GM12873 (cell line): ENCODE data around the gene S100PBP.

ENCODE experiments used
- TF ChIP-seq, protein P1 (sequence below): IDR thresholded peaks from 2 replicates; pipeline ENCODE4 v1.5.1; 2012; ENCODE audit warnings: low read depth, mild to moderate bottlenecking, moderate library complexity, low read length, control low read depth; ENCODE audit not compliant: insufficient read depth; ENCODE audit errors: missing control alignments

The S100PBP gene

DNA sequence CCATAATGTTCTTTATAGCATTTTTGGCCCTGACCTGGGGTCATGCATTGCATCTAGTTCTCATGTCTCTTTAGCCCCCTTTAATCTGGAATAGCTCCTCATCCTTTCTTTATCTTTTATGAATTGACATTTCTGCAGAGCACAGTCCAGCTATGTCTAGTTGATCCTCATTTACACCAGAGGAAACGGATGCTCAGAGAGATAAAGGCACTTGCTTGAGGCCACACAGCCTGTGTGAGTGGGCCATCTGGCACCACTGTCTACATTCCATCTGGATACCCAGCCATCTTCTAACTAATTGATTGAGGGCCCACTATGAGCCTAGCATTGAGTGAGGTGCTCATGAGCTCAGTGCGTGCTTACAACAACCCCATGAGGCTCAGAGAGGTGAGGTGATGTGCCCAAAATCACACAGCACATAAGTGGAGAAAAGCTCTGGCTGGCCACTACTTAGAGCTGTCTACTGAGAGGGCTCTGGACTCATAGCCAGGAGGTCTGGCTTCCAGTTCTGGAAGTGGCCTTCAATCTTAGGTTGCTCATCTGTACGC, 72.4 kb downstream of the S100PBP start:
- TF ChIP-seq, protein P1, sequence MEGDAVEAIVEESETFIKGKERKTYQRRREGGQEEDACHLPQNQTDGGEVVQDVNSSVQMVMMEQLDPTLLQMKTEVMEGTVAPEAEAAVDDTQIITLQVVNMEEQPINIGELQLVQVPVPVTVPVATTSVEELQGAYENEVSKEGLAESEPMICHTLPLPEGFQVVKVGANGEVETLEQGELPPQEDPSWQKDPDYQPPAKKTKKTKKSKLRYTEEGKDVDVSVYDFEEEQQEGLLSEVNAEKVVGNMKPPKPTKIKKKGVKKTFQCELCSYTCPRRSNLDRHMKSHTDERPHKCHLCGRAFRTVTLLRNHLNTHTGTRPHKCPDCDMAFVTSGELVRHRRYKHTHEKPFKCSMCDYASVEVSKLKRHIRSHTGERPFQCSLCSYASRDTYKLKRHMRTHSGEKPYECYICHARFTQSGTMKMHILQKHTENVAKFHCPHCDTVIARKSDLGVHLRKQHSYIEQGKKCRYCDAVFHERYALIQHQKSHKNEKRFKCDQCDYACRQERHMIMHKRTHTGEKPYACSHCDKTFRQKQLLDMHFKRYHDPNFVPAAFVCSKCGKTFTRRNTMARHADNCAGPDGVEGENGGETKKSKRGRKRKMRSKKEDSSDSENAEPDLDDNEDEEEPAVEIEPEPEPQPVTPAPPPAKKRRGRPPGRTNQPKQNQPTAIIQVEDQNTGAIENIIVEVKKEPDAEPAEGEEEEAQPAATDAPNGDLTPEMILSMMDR, result no peak

DNA sequence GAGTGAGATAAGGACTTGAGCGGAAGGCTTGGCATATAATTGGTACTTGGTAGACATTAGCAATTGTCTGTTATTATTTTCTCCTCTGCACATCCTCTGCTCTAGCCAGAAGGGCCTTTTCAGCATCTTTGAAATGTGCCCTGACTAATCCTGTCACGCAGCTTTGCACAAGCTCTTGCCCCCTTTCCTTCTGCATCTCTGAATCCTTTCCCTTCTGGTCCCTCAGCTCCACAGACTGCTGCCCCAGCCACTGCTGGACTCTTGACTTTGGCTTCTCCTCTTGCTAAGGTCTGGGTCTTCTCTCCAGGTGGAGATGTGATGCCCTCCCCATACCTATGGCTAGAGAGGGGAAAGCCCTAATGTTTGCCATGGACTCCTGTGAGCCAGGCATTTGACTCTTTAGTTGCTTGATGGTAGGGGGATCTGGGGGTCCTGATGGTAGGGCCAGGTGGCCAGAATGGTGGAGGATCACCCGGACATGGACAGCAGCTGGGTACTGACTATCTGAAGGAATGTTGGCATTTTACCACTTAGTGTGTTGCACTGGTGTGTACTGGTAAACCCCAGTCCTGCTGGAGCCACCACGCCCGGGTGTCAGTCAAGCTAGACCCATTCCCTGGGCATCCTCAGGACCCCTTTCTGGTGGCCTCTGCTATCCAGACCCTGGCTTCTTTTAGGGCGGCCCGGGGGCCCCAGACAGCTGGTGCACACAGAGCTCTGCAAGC, 73.2 kb downstream of the S100PBP start:
- TF ChIP-seq, protein P1, result no peak

DNA sequence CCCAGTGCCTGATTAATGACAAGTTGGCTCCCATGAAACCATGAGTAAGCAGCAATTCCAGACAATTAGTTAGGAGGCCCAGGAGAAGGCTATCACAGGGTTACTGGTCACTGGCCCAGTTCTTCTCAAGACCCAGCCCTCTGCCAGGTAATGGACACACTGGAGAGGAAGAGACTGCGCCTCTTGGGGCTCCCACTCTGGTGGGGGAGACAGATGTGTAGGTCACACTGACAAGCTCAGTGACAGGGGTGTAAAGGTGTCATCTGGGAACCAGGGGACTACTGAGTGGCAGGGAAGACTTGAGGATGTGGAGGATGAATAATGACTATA, 73.8 kb downstream of the S100PBP start:
- TF ChIP-seq, protein P1, result no peak

DNA sequence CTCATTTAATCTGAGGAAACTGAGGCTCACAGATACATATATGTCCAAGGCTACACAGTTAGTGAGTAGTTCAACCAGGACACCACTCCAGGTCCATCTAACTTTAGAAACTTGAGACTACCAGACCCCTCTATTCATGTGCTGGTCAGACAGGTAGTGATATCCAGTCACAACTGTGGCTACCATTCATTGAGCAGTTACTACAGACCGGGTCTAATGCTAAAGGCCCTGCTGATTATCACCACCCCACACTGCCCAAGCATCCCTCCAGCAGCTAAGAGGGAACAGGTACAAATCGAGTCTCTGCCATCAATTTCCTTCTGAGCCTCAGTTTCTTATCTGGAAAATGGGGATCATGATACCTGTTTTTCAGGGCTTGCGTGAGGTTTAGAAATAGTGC, 74.2 kb downstream of the S100PBP start:
- TF ChIP-seq, protein P1, result no peak

DNA sequence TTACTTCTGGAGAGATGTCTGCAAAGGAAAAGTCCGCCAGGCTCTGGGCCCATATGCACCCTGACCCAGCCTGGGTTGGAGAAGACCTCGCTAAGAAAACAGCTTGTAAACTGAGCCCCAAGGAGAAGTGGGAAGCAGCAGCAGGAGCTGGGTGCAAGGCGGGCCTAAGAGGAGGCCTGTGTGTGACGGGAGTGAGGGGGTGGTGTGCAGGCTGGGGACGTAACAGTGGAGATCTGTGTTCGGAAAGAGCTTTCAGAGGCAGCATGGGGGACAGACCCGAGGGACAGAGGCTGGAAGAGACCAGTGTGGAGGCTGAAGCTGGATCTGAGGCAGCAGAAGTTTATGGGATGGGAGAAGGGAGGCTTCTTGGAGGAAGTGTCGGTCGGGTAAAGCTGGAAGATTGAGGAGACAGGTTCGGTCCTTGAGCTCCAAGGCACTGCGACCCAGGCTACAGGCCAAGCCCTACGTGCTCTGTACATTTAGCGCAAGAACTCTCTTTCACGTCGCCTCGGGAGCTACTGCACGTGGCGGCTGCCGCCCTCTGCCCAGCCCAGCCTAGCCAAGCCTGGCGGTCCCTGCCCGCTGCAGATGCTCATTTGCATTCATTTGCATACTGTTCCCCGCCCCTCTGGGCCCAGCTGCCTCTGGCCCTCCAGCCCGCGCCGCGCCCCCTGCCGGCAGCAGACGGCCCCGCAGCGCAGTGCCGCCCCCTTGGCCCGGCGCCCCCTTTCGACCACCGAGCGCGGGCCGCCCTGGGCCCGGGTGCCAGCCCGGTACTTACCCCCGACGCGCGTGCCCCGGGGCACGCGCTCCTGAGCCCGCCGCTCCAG, 75.1 kb downstream of the S100PBP start:
- TF ChIP-seq, protein P1, result peak; percentile 58

DNA sequence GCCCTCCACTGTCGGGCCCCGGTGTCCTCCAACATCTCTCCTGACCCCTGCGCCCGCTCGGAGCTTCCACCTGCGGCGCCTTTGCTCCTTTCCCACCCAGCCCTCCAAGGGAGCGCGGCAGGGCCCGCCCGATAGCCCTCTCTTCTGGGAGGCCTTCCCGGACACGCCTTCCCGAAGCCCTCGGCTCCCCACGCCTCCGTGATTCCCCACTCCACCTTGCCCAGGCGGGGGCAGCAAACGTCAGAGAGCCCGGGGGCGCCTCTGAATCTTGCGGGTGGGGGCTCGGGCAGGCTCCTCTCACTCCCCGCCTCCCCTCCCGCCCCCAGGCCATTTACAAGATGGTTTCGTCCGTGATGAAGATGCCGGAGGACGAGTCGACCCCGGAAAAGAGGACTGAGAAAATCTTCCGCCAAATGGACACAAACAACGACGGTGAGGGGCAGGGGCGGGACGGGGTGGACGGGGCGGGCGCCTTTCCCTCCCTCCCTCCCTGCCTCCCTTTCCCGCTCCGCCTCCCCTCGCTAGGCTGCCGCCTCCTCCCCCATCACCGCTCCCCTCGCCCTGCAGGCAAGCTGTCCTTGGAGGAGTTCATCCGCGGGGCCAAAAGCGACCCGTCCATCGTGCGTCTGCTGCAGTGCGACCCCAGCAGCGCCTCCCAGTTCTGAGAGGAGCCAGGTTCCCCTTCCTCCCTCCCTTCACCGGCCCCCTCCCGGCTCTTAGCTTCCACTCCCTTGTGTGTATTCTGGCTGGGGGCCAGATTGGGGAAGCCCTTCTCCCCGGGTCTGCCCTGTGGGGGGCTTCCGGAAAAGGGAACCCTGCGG, 76.0 kb downstream of the S100PBP start:
- TF ChIP-seq, protein P1, result no peak

DNA sequence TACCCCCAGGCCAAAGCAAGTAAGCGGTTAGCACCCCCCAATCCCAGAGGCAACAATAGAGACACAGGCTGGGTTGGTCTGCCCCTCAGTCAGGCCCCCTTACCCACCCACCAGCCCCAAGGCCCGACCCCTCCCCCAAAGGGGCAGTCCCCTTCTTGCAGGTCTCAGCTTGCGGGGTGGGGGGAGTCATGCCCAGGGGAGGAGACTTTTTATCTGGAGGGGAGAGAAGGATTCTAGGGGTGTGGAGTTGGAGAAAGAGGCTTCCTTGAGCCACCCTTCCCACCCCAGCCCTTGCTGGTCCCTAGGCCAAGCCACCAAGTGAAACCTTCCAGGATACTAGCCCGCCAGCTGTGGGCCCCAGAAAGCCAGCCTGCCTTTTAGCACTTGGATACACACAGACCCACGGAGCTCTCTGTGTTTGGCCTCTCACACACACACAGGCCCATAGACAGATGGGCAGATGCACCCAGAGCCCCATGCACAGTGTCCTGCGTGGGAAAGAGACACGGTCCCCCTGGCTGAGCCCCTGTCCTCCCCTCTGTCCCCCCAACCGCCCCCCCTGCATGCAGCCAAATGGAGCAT, 76.7 kb downstream of the S100PBP start:
- TF ChIP-seq, protein P1, result no peak
